Measurements from ENCODE around the gene ELAVL2.

The ELAVL2 gene

GRCh38 chr9:23819403-23819802, 6.6 kb downstream of the ELAVL2 start:
- no peaks in the 10 kb centered on the region for H3K36me3 ChIP-seq (ENCODE audit: control insufficient read depth in 1 of 2, insufficient read depth in 2 of 2, low read depth in 1 of 2, low read length in 2 of 2)
- no peak for DNase-seq
- no peak overlapping the region for H4K8ac ChIP-seq (ENCODE audit: low read length)
- no peak overlapping the region for H3K27ac ChIP-seq (ENCODE audit: low read length, poor library complexity, severe bottlenecking)
- H3K9ac ChIP-seq (ENCODE audit: low read length) = no peak overlapping the region
- no peak overlapping the region for H2AK5ac ChIP-seq (ENCODE audit: low read length, severe bottlenecking)
- no peak overlapping the region for H3K18ac ChIP-seq (ENCODE audit: low read depth in 1 of 2, low read length in 2 of 2)
- no peaks in the 10 kb centered on the region for H3K79me1 ChIP-seq (replicated peaks; ENCODE audit: low read length, poor library complexity, severe bottlenecking)
- no peak overlapping the region for H2BK12ac ChIP-seq (ENCODE audit: low read length in 2 of 2)
- H3K9me3 ChIP-seq (ENCODE audit: control insufficient read depth, low read length) = no peaks in the 10 kb centered on the region
- H3K27me3 ChIP-seq (ENCODE audit: control insufficient read depth in 1 of 2, insufficient read depth in 1 of 2, low read length in 2 of 2) = peaks cover 56 to 57% of the 10 kb centered on the region in 2 experiments
- H3K4ac ChIP-seq (ENCODE audit: low read depth in 1 of 2, low read length in 2 of 2) = no peak overlapping the region
- H2BK5ac ChIP-seq (ENCODE audit: low read depth, low read length, poor library complexity, severe bottlenecking) = no peak overlapping the region
- H2AFZ ChIP-seq (ENCODE audit: low read depth, low read length) = no peak overlapping the region
- no peak overlapping the region for H4K91ac ChIP-seq (ENCODE audit: low read length)
- no peak overlapping the region for H3K23ac ChIP-seq (ENCODE audit: low read length in 2 of 2)
- H3K4me2 ChIP-seq (ENCODE audit: low read length, poor library complexity, severe bottlenecking) = no peak overlapping the region
- peaks cover 20% of the 10 kb centered on the region for H3K4me1 ChIP-seq (ENCODE audit: control insufficient read depth, insufficient read depth, low read depth, low read length)
- H3K4me3 ChIP-seq (ENCODE audit: insufficient read depth in 1 of 2, low read depth in 1 of 2, low read length in 2 of 2) = no peak overlapping the region
- H2BK120ac ChIP-seq (ENCODE audit: low read depth, low read length) = no peak overlapping the region
- H2BK15ac ChIP-seq (ENCODE audit: low read depth, poor library complexity, severe bottlenecking) = no peak overlapping the region
- no peak overlapping the region for H3K14ac ChIP-seq (ENCODE audit: low read length in 2 of 2)

- no peak overlapping the region for H3K18ac ChIP-seq (ENCODE audit: low read depth in 1 of 2, low read length in 2 of 2)
- no peak overlapping the region for H4K8ac ChIP-seq (ENCODE audit: low read length)
- H2BK15ac ChIP-seq (ENCODE audit: low read depth, poor library complexity, severe bottlenecking) = no peak overlapping the region
- no peak overlapping the region for H3K27ac ChIP-seq (ENCODE audit: low read length, poor library complexity, severe bottlenecking)
- no peak overlapping the region for H3K9ac ChIP-seq (ENCODE audit: low read length)
- no peak overlapping the region for H3K14ac ChIP-seq (ENCODE audit: low read length in 2 of 2)
- no peaks in the 10 kb centered on the region for H3K79me1 ChIP-seq (replicated peaks; ENCODE audit: low read length, poor library complexity, severe bottlenecking)
- H3K36me3 ChIP-seq (ENCODE audit: control insufficient read depth in 1 of 2, insufficient read depth in 2 of 2, low read depth in 1 of 2, low read length in 2 of 2) = no peaks in the 10 kb centered on the region
- no peak for DNase-seq
- H3K4me2 ChIP-seq (ENCODE audit: low read length, poor library complexity, severe bottlenecking) = no peak overlapping the region
- no peaks in the 10 kb centered on the region for H3K4me1 ChIP-seq (ENCODE audit: control insufficient read depth, insufficient read depth, low read depth, low read length)
- no peak overlapping the region for H2BK12ac ChIP-seq (ENCODE audit: low read length in 2 of 2)
- no peaks in the 10 kb centered on the region for H3K9me3 ChIP-seq (ENCODE audit: control insufficient read depth, low read length)
- H3K4ac ChIP-seq (ENCODE audit: low read depth in 1 of 2, low read length in 2 of 2) = no peak overlapping the region
- H2AK5ac ChIP-seq (ENCODE audit: low read length, severe bottlenecking) = no peak overlapping the region
- H3K4me3 ChIP-seq (ENCODE audit: insufficient read depth in 1 of 2, low read depth in 1 of 2, low read length in 2 of 2) = no peak overlapping the region
- no peak overlapping the region for H2AFZ ChIP-seq (ENCODE audit: low read depth, low read length)
- no peak overlapping the region for H2BK5ac ChIP-seq (ENCODE audit: low read depth, low read length, poor library complexity, severe bottlenecking)
- H3K23ac ChIP-seq (ENCODE audit: low read length in 2 of 2) = no peak overlapping the region
- no peak overlapping the region for H2BK120ac ChIP-seq (ENCODE audit: low read depth, low read length)
- 65% methylated on average over 3 of the region's 3 CpGs for WGBS
- no peak overlapping the region for H4K91ac ChIP-seq (ENCODE audit: low read length)
- peaks cover 6 to 8% of the 10 kb centered on the region in 2 experiments for H3K27me3 ChIP-seq (ENCODE audit: control insufficient read depth in 1 of 2, insufficient read depth in 1 of 2, low read length in 2 of 2)
Observed at GRCh38 chr9:23814243-23814642, 11.8 kb downstream of the ELAVL2 start.

- Histone ChIP-seq H3K4ac (ENCODE audit: low read depth in 1 of 2, low read length in 2 of 2) (no peak overlapping the region), H3K18ac (ENCODE audit: low read depth in 1 of 2, low read length in 2 of 2) (no peak overlapping the region), H3K9ac (ENCODE audit: low read length) (no peak overlapping the region), H2AFZ (ENCODE audit: low read depth, low read length) (no peak overlapping the region), H3K4me1 (ENCODE audit: control insufficient read depth, insufficient read depth, low read depth, low read length) (no peaks in the 10 kb centered on the region), H3K23ac (ENCODE audit: low read length in 2 of 2) (no peak overlapping the region), H2AK5ac (ENCODE audit: low read length, severe bottlenecking) (no peak overlapping the region), H3K79me1 (replicated peaks; ENCODE audit: low read length, poor library complexity, severe bottlenecking) (no peaks in the 10 kb centered on the region), H2BK5ac (ENCODE audit: low read depth, low read length, poor library complexity, severe bottlenecking) (no peak overlapping the region), H4K91ac (ENCODE audit: low read length) (no peak overlapping the region), H3K4me3 (ENCODE audit: insufficient read depth in 1 of 2, low read depth in 1 of 2, low read length in 2 of 2) (no peak overlapping the region), H3K27me3 (ENCODE audit: control insufficient read depth in 1 of 2, insufficient read depth in 1 of 2, low read length in 2 of 2) (no peaks in the 10 kb centered on the region), H3K27ac (ENCODE audit: low read length, poor library complexity, severe bottlenecking) (no peak overlapping the region), H3K9me3 (ENCODE audit: control insufficient read depth, low read length) (no peaks in the 10 kb centered on the region), H3K36me3 (ENCODE audit: control insufficient read depth in 1 of 2, insufficient read depth in 2 of 2, low read depth in 1 of 2, low read length in 2 of 2) (no peaks in the 10 kb centered on the region), H4K8ac (ENCODE audit: low read length) (no peak overlapping the region), H2BK120ac (ENCODE audit: low read depth, low read length) (no peak overlapping the region), H3K14ac (ENCODE audit: low read length in 2 of 2) (no peak overlapping the region), H2BK12ac (ENCODE audit: low read length in 2 of 2) (no peak overlapping the region), H2BK15ac (ENCODE audit: low read depth, poor library complexity, severe bottlenecking) (no peak overlapping the region), H3K4me2 (ENCODE audit: low read length, poor library complexity, severe bottlenecking) (no peak overlapping the region)
- DNase-seq = no peak
- 100% methylated on average over 1 of the region's 1 CpG for WGBS
Observed at GRCh38 chr9:23812673-23813072, 13.4 kb downstream of the ELAVL2 start.

GRCh38 chr9:23811633-23812032, 14.4 kb downstream of the ELAVL2 start:
- Histone ChIP-seq H4K91ac (ENCODE audit: low read length) (no peak overlapping the region), H2BK5ac (ENCODE audit: low read depth, low read length, poor library complexity, severe bottlenecking) (no peak overlapping the region), H3K4me1 (ENCODE audit: control insufficient read depth, insufficient read depth, low read depth, low read length) (no peaks in the 10 kb centered on the region), H3K79me1 (replicated peaks; ENCODE audit: low read length, poor library complexity, severe bottlenecking) (no peaks in the 10 kb centered on the region), H3K14ac (ENCODE audit: low read length in 2 of 2) (no peak overlapping the region), H2BK120ac (ENCODE audit: low read depth, low read length) (no peak overlapping the region), H3K36me3 (ENCODE audit: control insufficient read depth in 1 of 2, insufficient read depth in 2 of 2, low read depth in 1 of 2, low read length in 2 of 2) (no peaks in the 10 kb centered on the region), H3K27ac (ENCODE audit: low read length, poor library complexity, severe bottlenecking) (no peak overlapping the region), H2AK5ac (ENCODE audit: low read length, severe bottlenecking) (no peak overlapping the region), H4K8ac (ENCODE audit: low read length) (no peak overlapping the region), H3K9me3 (ENCODE audit: control insufficient read depth, low read length) (no peaks in the 10 kb centered on the region), H3K4ac (ENCODE audit: low read depth in 1 of 2, low read length in 2 of 2) (no peak overlapping the region), H3K18ac (ENCODE audit: low read depth in 1 of 2, low read length in 2 of 2) (no peak overlapping the region), H3K4me2 (ENCODE audit: low read length, poor library complexity, severe bottlenecking) (no peak overlapping the region), H3K9ac (ENCODE audit: low read length) (no peak overlapping the region), H2BK15ac (ENCODE audit: low read depth, poor library complexity, severe bottlenecking) (no peak overlapping the region), H2AFZ (ENCODE audit: low read depth, low read length) (no peak overlapping the region), H2BK12ac (ENCODE audit: low read length in 2 of 2) (no peak overlapping the region), H3K4me3 (ENCODE audit: insufficient read depth in 1 of 2, low read depth in 1 of 2, low read length in 2 of 2) (no peak overlapping the region), H3K23ac (ENCODE audit: low read length in 2 of 2) (no peak overlapping the region), H3K27me3 (ENCODE audit: control insufficient read depth in 1 of 2, insufficient read depth in 1 of 2, low read length in 2 of 2) (no peaks in the 10 kb centered on the region)
- WGBS = 79% methylated on average over 2 of the region's 2 CpGs
- DNase-seq = no peak
